Erythroblast (primary cell): ENCODE data around the gene MED10.
"Not testable (repeated sequence)": the region's sequence is repeated elsewhere in the genome, so short reads cannot be mapped to it uniquely, and the experiment has no call there.

Experiments
- GATA1 ChIP-seq: IDR thresholded peaks from 2 replicates; pipeline ENCODE4 v1.6.1; 2011; ENCODE audit warnings: low read depth, mild to moderate bottlenecking, control low read depth, low read length, moderate library complexity
- POLR2A ChIP-seq: IDR thresholded peaks from 2 replicates; pipeline ENCODE4 v1.6.1; 2011; ENCODE audit warnings: mild to moderate bottlenecking, low read length

DNA sequence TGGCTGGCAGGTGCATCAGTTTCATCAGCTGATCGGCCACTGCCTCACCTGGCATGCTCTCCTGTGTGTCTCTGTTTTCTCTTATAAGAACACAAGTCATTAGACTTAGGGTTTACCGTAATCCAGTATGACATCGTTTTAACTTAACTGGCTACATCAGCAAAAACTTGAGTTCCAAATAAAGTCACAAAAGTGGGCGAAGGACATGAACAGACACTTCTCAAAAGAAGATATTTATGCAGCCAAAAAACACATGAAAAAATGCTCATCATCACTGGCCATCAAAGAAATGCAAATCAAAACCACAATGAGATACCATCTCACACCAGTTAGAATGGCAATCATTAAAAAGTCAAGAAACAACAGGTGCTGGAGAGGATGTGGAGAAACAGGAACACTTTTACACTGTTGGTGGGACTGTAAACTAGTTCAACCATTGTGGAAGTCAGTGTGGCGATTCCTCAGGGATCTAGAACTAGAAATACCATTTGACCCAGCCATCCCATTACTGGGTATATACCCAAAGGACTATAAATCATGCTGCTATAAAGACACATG is 14.8 kb downstream of the MED10 start:
- not testable (repeated sequence) for TF ChIP-seq POLR2A, GATA1
